ENCODE results near the gene CCDC3. TPM values are rescaled to one million over a fixed set of nuclear protein-coding genes. Genes with fewer than 3 reads are reported as not detected.

The CCDC3 gene
- total and polyA plus RNA-seq, 2 of the 8 experiments (the other 6 are each of a cell fraction or from before 2014, with no cell fraction given), result 3.4 to 3.7 TPM

DNA sequence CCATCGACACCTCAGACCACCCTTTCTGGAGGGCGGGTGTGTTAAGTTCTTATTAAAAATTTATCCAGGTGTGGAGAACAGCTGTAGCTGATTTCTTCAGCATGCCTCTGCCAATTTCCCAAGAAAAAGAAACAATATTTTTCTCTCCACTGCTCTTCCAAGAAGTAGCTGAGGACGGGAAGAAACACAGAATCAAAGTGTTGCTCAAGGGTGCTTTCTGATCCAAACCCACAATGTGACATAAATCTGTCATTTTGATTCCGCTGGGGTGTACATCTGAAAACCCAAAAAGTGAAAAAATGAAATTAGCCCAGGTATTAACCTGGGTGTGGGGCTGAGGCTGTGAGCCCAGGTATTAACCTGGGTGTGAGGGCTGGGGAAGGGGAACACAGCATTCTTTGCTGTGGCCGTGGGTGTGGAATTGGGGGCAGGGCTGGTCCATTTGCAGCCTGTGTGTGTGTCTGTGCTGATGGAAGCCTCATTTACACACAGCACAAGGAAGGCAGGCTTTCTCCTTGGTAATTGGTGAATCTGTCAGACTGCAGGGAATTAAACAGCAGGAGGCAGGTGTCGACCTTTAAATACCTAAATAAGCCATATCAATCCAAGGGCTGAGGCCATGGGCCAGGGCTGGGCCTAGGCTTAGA lies 48.4 kb upstream of the CCDC3 start (continued):
- TF ChIP-seq, protein P1, sequence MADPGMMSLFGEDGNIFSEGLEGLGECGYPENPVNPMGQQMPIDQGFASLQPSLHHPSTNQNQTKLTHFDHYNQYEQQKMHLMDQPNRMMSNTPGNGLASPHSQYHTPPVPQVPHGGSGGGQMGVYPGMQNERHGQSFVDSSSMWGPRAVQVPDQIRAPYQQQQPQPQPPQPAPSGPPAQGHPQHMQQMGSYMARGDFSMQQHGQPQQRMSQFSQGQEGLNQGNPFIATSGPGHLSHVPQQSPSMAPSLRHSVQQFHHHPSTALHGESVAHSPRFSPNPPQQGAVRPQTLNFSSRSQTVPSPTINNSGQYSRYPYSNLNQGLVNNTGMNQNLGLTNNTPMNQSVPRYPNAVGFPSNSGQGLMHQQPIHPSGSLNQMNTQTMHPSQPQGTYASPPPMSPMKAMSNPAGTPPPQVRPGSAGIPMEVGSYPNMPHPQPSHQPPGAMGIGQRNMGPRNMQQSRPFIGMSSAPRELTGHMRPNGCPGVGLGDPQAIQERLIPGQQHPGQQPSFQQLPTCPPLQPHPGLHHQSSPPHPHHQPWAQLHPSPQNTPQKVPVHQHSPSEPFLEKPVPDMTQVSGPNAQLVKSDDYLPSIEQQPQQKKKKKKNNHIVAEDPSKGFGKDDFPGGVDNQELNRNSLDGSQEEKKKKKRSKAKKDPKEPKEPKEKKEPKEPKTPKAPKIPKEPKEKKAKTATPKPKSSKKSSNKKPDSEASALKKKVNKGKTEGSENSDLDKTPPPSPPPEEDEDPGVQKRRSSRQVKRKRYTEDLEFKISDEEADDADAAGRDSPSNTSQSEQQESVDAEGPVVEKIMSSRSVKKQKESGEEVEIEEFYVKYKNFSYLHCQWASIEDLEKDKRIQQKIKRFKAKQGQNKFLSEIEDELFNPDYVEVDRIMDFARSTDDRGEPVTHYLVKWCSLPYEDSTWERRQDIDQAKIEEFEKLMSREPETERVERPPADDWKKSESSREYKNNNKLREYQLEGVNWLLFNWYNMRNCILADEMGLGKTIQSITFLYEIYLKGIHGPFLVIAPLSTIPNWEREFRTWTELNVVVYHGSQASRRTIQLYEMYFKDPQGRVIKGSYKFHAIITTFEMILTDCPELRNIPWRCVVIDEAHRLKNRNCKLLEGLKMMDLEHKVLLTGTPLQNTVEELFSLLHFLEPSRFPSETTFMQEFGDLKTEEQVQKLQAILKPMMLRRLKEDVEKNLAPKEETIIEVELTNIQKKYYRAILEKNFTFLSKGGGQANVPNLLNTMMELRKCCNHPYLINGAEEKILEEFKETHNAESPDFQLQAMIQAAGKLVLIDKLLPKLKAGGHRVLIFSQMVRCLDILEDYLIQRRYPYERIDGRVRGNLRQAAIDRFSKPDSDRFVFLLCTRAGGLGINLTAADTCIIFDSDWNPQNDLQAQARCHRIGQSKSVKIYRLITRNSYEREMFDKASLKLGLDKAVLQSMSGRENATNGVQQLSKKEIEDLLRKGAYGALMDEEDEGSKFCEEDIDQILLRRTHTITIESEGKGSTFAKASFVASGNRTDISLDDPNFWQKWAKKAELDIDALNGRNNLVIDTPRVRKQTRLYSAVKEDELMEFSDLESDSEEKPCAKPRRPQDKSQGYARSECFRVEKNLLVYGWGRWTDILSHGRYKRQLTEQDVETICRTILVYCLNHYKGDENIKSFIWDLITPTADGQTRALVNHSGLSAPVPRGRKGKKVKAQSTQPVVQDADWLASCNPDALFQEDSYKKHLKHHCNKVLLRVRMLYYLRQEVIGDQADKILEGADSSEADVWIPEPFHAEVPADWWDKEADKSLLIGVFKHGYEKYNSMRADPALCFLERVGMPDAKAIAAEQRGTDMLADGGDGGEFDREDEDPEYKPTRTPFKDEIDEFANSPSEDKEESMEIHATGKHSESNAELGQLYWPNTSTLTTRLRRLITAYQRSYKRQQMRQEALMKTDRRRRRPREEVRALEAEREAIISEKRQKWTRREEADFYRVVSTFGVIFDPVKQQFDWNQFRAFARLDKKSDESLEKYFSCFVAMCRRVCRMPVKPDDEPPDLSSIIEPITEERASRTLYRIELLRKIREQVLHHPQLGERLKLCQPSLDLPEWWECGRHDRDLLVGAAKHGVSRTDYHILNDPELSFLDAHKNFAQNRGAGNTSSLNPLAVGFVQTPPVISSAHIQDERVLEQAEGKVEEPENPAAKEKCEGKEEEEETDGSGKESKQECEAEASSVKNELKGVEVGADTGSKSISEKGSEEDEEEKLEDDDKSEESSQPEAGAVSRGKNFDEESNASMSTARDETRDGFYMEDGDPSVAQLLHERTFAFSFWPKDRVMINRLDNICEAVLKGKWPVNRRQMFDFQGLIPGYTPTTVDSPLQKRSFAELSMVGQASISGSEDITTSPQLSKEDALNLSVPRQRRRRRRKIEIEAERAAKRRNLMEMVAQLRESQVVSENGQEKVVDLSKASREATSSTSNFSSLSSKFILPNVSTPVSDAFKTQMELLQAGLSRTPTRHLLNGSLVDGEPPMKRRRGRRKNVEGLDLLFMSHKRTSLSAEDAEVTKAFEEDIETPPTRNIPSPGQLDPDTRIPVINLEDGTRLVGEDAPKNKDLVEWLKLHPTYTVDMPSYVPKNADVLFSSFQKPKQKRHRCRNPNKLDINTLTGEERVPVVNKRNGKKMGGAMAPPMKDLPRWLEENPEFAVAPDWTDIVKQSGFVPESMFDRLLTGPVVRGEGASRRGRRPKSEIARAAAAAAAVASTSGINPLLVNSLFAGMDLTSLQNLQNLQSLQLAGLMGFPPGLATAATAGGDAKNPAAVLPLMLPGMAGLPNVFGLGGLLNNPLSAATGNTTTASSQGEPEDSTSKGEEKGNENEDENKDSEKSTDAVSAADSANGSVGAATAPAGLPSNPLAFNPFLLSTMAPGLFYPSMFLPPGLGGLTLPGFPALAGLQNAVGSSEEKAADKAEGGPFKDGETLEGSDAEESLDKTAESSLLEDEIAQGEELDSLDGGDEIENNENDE (IDR thresholded peaks at IDR 0.05; ENCODE audit: insufficient replicate concordance, low read length), result no peak
- TF ChIP-seq NANOG (IDR thresholded peaks at IDR 0.05; ENCODE audit: insufficient read depth, low read depth, low read length, poor library complexity, severe bottlenecking) (no peak), EP300 (IDR thresholded peaks at IDR 0.05; ENCODE audit: borderline replicate concordance in 1 of 2, low read depth in 2 of 2, low read length in 2 of 2) (no peak), SRF (IDR thresholded peaks at IDR 0.05; ENCODE audit: low read depth, low read length) (no peak), KDM1A (IDR thresholded peaks at IDR 0.05; ENCODE audit: borderline replicate concordance, low read length) (no peak), BACH1 (IDR thresholded peaks at IDR 0.05; ENCODE audit: low read length) (no peak), CHD2 (IDR thresholded peaks at IDR 0.05; ENCODE audit: low read length) (no peak), SP4 (IDR thresholded peaks at IDR 0.05; ENCODE audit: low read length) (no peak)
- TF ChIP-seq, protein P2, sequence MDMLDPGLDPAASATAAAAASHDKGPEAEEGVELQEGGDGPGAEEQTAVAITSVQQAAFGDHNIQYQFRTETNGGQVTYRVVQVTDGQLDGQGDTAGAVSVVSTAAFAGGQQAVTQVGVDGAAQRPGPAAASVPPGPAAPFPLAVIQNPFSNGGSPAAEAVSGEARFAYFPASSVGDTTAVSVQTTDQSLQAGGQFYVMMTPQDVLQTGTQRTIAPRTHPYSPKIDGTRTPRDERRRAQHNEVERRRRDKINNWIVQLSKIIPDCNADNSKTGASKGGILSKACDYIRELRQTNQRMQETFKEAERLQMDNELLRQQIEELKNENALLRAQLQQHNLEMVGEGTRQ (IDR thresholded peaks at IDR 0.05; ENCODE audit: low read length), result no peak

All from H1 (cell line).